ENCODE data around the gene DNAJA3.

DNAJA3 gene

GRCh38 chr16:4404967-4405696, 20.5 kb upstream of the DNAJA3 start:
- DNase-seq (ENCODE audit: low spot score) (no peak), FAIRE-seq (no peak)

GRCh38 chr16:4407543-4408322, 17.9 kb upstream of the DNAJA3 start:
- no peak for FAIRE-seq

GRCh38 chr16:4408323-4408690, 17.4 kb upstream of the DNAJA3 start:
- DNase-seq (ENCODE audit: low spot score) (no peak), FAIRE-seq (no peak)

More at GRCh38 chr16:4407543-4408322, 17.9 kb upstream of the DNAJA3 start:
- no peak for DNase-seq (ENCODE audit: low spot score)

GRCh38 chr16:4409081-4409932, 16.4 kb upstream of the DNAJA3 start:
- FAIRE-seq (no peak), DNase-seq (ENCODE audit: low spot score) (no peak)

- FAIRE-seq (no peak), DNase-seq (ENCODE audit: low spot score) (no peak)
Observed at GRCh38 chr16:4410335-4411075, 15.2 kb upstream of the DNAJA3 start.

GRCh38 chr16:4411684-4412083, 14.0 kb upstream of the DNAJA3 start:
- DNase-seq (ENCODE audit: low spot score) = no peak

GRCh38 chr16:4412159-4412558, 13.5 kb upstream of the DNAJA3 start:
- FAIRE-seq = no peak
- DNase-seq (ENCODE audit: low spot score) = no peak

More at GRCh38 chr16:4411684-4412083, 14.0 kb upstream of the DNAJA3 start:
- no peak for FAIRE-seq

- DNase-seq (ENCODE audit: low spot score) = no peak
- no peak for FAIRE-seq
Observed at GRCh38 chr16:4412854-4413253, 12.8 kb upstream of the DNAJA3 start.

GRCh38 chr16:4414187-4414917, 11.3 kb upstream of the DNAJA3 start:
- FAIRE-seq = no peak
- no peak for DNase-seq (ENCODE audit: low spot score)

- FAIRE-seq (no peak), DNase-seq (ENCODE audit: low spot score) (no peak)
Observed at GRCh38 chr16:4415538-4416199, 10.0 kb upstream of the DNAJA3 start.

GRCh38 chr16:4416200-4417032, 9.3 kb upstream of the DNAJA3 start, which contains the start of gene CORO7:
Gene CORO7, minus strand, starts transcription at chr16:4416596. Its CDS starts 78 bp downstream, at chr16:4416518.
- FAIRE-seq = no peak
- DNase-seq (ENCODE audit: low spot score) = peak; percentile 75

- DNase-seq (ENCODE audit: low spot score) = no peak
- no peak for FAIRE-seq
Observed at GRCh38 chr16:4419402-4419959, 6.2 kb upstream of the DNAJA3 start.

GRCh38 chr16:4420505-4421105, 5.1 kb upstream of the DNAJA3 start:
- DNase-seq (ENCODE audit: low spot score) (no peak), FAIRE-seq (no peak)

GRCh38 chr16:4426021-4426684, 485 bp downstream of the DNAJA3 start:
- FAIRE-seq (no peak), DNase-seq (ENCODE audit: low spot score) (no peak)

- DNase-seq (ENCODE audit: low spot score) (no peak), FAIRE-seq (no peak)
Observed at GRCh38 chr16:4426722-4427372, 1.2 kb downstream of the DNAJA3 start.

GRCh38 chr16:4428500-4428899, 2.8 kb downstream of the DNAJA3 start:
- DNase-seq (ENCODE audit: low spot score) (no peak), FAIRE-seq (no peak)

GRCh38 chr16:4431023-4431422, 5.4 kb downstream of the DNAJA3 start:
- FAIRE-seq (no peak), DNase-seq (ENCODE audit: low spot score) (no peak)

All from RCC 7860 (cell line).